ENCODE results near the gene CDH22. TPM values are rescaled to one million over a fixed set of nuclear protein-coding genes. Genes with fewer than 3 reads are reported as not detected.

CDH22 gene
- total RNA-seq, 4 donors from 2014 or later: 0.11 to 2.3 (median 0.76) TPM

DNA sequence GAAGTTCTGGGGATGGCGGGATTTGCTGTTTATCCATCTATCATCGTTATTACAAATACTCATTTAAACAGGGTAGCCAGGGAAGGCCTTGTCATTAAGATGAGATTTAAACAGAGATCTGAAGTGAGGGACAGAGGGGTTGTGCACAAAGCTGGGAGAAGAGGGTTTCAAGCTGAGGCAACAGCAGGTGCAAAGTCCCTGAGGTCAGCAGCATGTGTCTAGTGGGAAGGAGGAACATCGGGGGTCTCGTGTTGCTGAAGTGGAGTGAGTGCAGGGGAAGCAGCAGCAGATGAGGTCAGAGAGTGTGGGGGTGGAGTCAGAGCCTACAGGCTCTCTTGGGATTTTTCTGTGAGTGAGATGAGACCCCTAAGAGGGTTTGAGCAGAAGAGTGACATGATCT is 52.0 kb downstream of the CDH22 start:
- no peaks in the 10 kb centered on the region for H3K36me3 ChIP-seq
- H3K4me1 ChIP-seq: peaks cover 3 to 9% (median 6%) of the 10 kb centered on the region in 3 donors
- H3K27me3 ChIP-seq: peaks cover 0 to 96% (median 0%) of the 10 kb centered on the region in 4 donors
- H3K27ac ChIP-seq: no peak overlapping the region
- no peaks in the 10 kb centered on the region for H3K9me3 ChIP-seq
- DNase-seq: no peak
- TF ChIP-seq, protein P1, sequence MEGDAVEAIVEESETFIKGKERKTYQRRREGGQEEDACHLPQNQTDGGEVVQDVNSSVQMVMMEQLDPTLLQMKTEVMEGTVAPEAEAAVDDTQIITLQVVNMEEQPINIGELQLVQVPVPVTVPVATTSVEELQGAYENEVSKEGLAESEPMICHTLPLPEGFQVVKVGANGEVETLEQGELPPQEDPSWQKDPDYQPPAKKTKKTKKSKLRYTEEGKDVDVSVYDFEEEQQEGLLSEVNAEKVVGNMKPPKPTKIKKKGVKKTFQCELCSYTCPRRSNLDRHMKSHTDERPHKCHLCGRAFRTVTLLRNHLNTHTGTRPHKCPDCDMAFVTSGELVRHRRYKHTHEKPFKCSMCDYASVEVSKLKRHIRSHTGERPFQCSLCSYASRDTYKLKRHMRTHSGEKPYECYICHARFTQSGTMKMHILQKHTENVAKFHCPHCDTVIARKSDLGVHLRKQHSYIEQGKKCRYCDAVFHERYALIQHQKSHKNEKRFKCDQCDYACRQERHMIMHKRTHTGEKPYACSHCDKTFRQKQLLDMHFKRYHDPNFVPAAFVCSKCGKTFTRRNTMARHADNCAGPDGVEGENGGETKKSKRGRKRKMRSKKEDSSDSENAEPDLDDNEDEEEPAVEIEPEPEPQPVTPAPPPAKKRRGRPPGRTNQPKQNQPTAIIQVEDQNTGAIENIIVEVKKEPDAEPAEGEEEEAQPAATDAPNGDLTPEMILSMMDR (IDR thresholded peaks at IDR 0.05): no peak
- no peak for TF ChIP-seq POLR2A (IDR thresholded peaks at IDR 0.05)
- intact Hi-C loops (cut with DNase I): no loop called here
- WGBS, 2 donors: 47 to 69% methylated on average over 4 of the region's 4 CpGs
- no peak overlapping the region for H3K4me3 ChIP-seq

DNA sequence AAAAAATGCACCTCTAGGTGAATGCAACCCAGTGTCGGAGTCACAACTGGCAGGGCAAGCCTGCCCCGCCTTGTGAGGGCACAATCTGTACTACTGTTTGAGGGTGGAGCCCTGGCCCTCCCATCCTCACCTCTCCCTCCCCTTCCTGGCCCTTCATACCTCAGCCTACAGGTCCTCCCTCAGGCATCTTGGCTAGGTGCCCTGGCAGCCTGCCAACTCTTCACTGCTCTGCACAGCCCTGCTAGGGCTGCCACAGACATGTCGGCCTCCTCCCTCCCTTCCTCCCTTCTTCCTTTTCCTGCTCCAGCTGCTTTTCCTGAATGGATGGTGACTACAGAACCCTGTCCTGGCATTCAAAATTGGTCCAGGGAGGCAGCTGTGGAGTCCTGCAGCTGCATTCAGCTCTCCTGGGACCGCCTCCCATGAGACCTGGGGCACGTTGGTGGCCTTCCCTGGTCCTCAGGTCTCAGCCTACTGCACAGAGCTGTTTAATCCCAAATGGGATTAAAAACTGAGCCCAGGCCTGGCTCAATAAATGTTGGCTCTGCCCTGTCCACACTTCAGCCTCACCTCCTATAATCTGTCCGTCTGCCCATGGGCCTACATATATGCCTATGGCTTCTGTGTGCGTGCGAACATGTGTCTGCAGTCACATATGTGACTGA is 52.7 kb downstream of the CDH22 start:
- intact Hi-C loops (cut with DNase I): no loop called here
- Histone ChIP-seq H3K36me3 (no peaks in the 10 kb centered on the region), H3K4me3 (no peak overlapping the region), H3K27me3 (peaks cover 0 to 96% (median 0%) of the 10 kb centered on the region in 4 donors), H3K4me1 (peaks cover 3 to 9% (median 6%) of the 10 kb centered on the region in 3 donors), H3K9me3 (no peaks in the 10 kb centered on the region), H3K27ac (no peak overlapping the region)
- no peak for DNase-seq
- TF ChIP-seq POLR2A (IDR thresholded peaks at IDR 0.05): no peak
- TF ChIP-seq, protein P1 (IDR thresholded peaks at IDR 0.05): no peak
- WGBS, 2 donors: 27 to 37% methylated on average over 5 to 8 of the region's 8 CpGs

DNA sequence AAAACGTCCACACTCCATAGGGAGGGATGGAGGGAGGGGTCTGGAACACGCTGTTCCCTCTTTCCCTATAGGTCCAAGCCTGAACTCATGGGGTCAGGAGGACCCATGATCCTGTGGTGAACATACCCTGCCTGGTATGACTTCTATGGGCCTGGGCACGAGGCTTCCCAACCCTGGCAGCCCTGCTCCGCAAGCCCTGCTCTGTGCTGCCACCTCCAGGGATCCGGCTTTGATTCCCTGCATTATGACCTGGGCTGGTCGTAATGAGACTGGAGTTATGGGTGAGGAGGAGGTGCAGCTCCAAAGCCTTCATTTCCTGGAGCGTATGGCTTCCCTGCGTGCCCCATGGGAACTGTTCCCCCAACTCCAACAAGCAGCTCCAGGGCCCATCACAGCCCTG is 54.9 kb downstream of the CDH22 start:
- H3K9me3 ChIP-seq: no peaks in the 10 kb centered on the region
- no peak for DNase-seq
- no peak overlapping the region for H3K27ac ChIP-seq
- no peaks in the 10 kb centered on the region for H3K36me3 ChIP-seq
- TF ChIP-seq, protein P1 (IDR thresholded peaks at IDR 0.05): peak in 1 of 6 experiments; percentile 15
- TF ChIP-seq POLR2A (IDR thresholded peaks at IDR 0.05): no peak
- intact Hi-C loops (cut with DNase I): no loop called here
- H3K4me1 ChIP-seq: peaks cover 3 to 9% (median 6%) of the 10 kb centered on the region in 3 donors
- peaks cover 0 to 99% (median 0%) of the 10 kb centered on the region in 4 donors for H3K27me3 ChIP-seq
- 48% methylated on average over 8 of the region's 8 CpGs; no CpG with 5 or more reads in 1 of the 2 donors for WGBS, 2 donors
- H3K4me3 ChIP-seq: no peak overlapping the region

DNA sequence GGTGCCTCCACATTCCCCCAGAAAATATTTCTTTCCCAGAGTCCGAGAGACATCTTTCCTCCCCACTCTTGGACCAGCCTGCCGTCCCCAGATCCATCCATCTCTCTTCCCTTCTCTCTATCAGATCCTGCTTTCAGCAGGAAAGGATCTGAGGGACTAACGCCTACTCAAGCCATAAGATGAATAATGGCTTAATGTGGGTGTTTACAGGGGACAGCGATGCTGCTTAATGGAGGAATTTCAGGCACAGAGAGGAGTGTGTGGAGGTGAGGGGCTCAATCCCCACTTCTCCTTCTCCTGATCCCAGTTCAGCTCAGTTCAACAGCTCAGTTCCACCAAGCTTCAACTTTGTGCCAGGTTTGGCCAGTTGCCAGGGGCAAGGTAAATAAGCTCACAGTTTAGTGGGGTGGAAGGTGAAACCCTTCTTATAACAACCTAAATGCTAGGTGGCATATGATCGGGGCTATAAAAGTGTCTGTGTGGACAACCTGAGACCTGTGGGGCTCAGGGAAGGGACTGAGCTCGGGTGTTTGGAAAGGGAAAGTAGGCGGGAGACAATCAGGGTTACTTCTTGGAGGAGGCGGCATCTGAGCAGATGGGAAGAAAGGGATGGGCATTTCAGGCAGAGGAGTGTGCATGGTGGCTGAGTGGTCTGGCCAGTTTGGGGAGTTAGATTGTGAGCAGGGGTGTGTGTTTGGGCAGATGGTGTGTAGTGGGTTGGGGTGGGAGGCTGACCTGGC is 55.8 kb downstream of the CDH22 start:
- 75 to 77% methylated on average over 8 of the region's 8 CpGs for WGBS, 2 donors
- intact Hi-C loops (cut with DNase I): no loop called here
- H3K36me3 ChIP-seq: no peaks in the 10 kb centered on the region
- H3K27me3 ChIP-seq: peaks cover 0 to 99% (median 0%) of the 10 kb centered on the region in 4 donors
- no peak for DNase-seq
- H3K4me3 ChIP-seq: no peak overlapping the region
- H3K9me3 ChIP-seq: no peaks in the 10 kb centered on the region
- H3K4me1 ChIP-seq: peaks cover 3 to 9% (median 6%) of the 10 kb centered on the region in 3 donors
- H3K27ac ChIP-seq: no peak overlapping the region
- no peak for TF ChIP-seq POLR2A (IDR thresholded peaks at IDR 0.05)
- TF ChIP-seq, protein P1 (IDR thresholded peaks at IDR 0.05): no peak

DNA sequence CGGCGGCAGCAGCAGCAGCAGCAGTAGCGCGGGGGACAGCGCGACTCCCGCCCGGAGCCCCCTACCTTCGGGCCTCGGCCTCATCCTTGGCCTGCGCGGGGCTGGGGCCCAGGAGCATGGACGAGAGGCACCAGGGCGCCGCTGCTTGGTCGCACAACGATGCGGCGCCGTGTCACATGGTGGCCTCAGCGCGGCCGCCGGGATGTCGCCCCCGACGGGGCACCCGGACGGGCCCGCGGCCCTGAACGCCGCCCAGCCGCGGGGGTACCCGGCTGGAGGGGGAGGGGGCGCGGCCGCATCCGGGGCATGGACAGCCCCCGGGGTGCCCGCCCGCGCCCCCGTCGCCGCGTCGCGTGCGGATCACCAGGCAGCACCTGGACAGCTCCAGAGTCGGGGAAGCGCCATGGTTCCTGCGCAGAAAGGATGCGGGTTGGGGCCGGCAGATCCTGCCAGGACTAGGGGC is 57.1 kb downstream of the CDH22 start:
- H3K4me3 ChIP-seq: no peak overlapping the region
- no peak for DNase-seq
- no peak overlapping the region for H3K27ac ChIP-seq
- peaks cover 0 to 99% (median 0%) of the 10 kb centered on the region in 4 donors for H3K27me3 ChIP-seq
- TF ChIP-seq, protein P1 (IDR thresholded peaks at IDR 0.05): no peak
- TF ChIP-seq POLR2A (IDR thresholded peaks at IDR 0.05): no peak
- no peaks in the 10 kb centered on the region for H3K9me3 ChIP-seq
- intact Hi-C loops (cut with DNase I): no loop called here
- peaks cover 3 to 8% (median 6%) of the 10 kb centered on the region in 3 donors for H3K4me1 ChIP-seq
- no peaks in the 10 kb centered on the region for H3K36me3 ChIP-seq
- WGBS, 2 donors: 29% methylated on average over 3 of the region's 56 CpGs; no CpG with 5 or more reads in 1 of the 2 donors

All from esophagus squamous epithelium (tissue), 5 donors.